ENCODE results near the gene AP4M1.

GRCh38 chr7:100099452-100099851, 2.0 kb upstream of the AP4M1 start:
- TF ChIP-seq CTCF (IDR thresholded peaks at IDR 0.05; ENCODE audit: low read length) (no peak), EZH2 (IDR thresholded peaks at IDR 0.05; ENCODE audit: borderline replicate concordance, low read length) (no peak)
